KMS-11 (cell line): ENCODE measurements around the gene PHACTR3.

ENCODE experiments used
- H2AFZ ChIP-seq: fragments of 200-600 bp; sonication (generic); 2 replicates; pipeline ENCODE4 v1.6.1; 2016; ENCODE audit warnings: antibody characterized with exemption, mixed run types, low read depth
- H3K27ac ChIP-seq: fragments of 200-600 bp; sonication (generic); 2 replicates; pipeline ENCODE4 v1.6.1; 2016; ENCODE audit warnings: mild to moderate bottlenecking, mixed run types
- H3K27me3 ChIP-seq: fragments of 200-600 bp; sonication (generic); 2 replicates; pipeline ENCODE4 v1.6.1; 2017; ENCODE audit warnings: mild to moderate bottlenecking, low read depth, mixed run types, moderate library complexity; ENCODE audit not compliant: insufficient read depth
- H3K36me3 ChIP-seq: fragments of 200-600 bp; sonication (generic); 2 replicates; pipeline ENCODE4 v1.6.1; 2017; ENCODE audit warnings: mild to moderate bottlenecking, mixed run types; ENCODE audit not compliant: insufficient read depth
- H3K4me1 ChIP-seq: fragments of 200-600 bp; sonication (generic); 2 replicates; pipeline ENCODE4 v1.6.1; 2016; ENCODE audit warnings: mild to moderate bottlenecking, low read depth, mixed run types; ENCODE audit not compliant: poor library complexity, severe bottlenecking
- H3K4me2 ChIP-seq: fragments of 200-600 bp; sonication (generic); 2 replicates; pipeline ENCODE4 v1.7.0; 2016; ENCODE audit warnings: mild to moderate bottlenecking, mixed run types
- H3K4me3 ChIP-seq: fragments of 200-600 bp; sonication (generic); IDR thresholded peaks from 2 replicates; pipeline ENCODE4 v1.6.1; 2017; ENCODE audit warnings: low read depth, low read length, mixed read lengths; ENCODE audit not compliant: insufficient read depth
- H3K79me2 ChIP-seq: fragments of 200-600 bp; sonication (generic); 2 replicates; pipeline ENCODE4 v1.6.1; 2016; ENCODE audit warnings: low read depth, mixed run types; ENCODE audit not compliant: insufficient read depth
- H3K9ac ChIP-seq: fragments of 200-600 bp; sonication (generic); 2 replicates; pipeline ENCODE4 v1.6.1; 2016; ENCODE audit warnings: mild to moderate bottlenecking, mixed run types
- H4K20me1 ChIP-seq: fragments of 200-600 bp; sonication (generic); 2 replicates; pipeline ENCODE4 v1.6.1; 2016; ENCODE audit warnings: mild to moderate bottlenecking, mixed run types; ENCODE audit not compliant: insufficient read depth
- CTCF ChIP-seq: fragments of 200-600 bp; sonication (generic); conservative IDR thresholded peaks from 2 replicates; pipeline ENCODE4 v1.6.1; 2017; ENCODE audit warnings: low read depth, mild to moderate bottlenecking, antibody characterized with exemption, low read length, moderate library complexity, mixed read lengths

Gene PHACTR3

GRCh38 chr20:59805786-59806577, 201.6 kb downstream of the PHACTR3 start:
- H3K79me2 ChIP-seq: no peaks in the 10 kb centered on the region
- H3K4me3 ChIP-seq: no peak overlapping the region
- no peaks in the 10 kb centered on the region for H3K27me3 ChIP-seq

GRCh38 chr20:59806578-59806975, 202.2 kb downstream of the PHACTR3 start:
- H3K36me3 ChIP-seq: no peaks in the 10 kb centered on the region

More at GRCh38 chr20:59805786-59806577, 201.6 kb downstream of the PHACTR3 start:
- Histone ChIP-seq H3K9ac (no peak overlapping the region), H3K4me1 (no peaks in the 10 kb centered on the region), H2AFZ (no peak overlapping the region), H3K4me2 (no peak overlapping the region), H3K36me3 (no peaks in the 10 kb centered on the region), H4K20me1 (no peaks in the 10 kb centered on the region), H3K27ac (no peak overlapping the region)
- no peak for TF ChIP-seq CTCF

GRCh38 chr20:59807909-59808728, 203.8 kb downstream of the PHACTR3 start:
- no peaks in the 10 kb centered on the region for H3K36me3 ChIP-seq
- H2AFZ ChIP-seq: no peak overlapping the region
- H3K4me3 ChIP-seq: no peak overlapping the region
- H3K4me1 ChIP-seq: no peaks in the 10 kb centered on the region
- H3K4me2 ChIP-seq: no peak overlapping the region
- no peak overlapping the region for H3K9ac ChIP-seq
- no peaks in the 10 kb centered on the region for H4K20me1 ChIP-seq
- no peak overlapping the region for H3K27ac ChIP-seq
- H3K79me2 ChIP-seq: no peaks in the 10 kb centered on the region
- no peak for TF ChIP-seq CTCF
- no peaks in the 10 kb centered on the region for H3K27me3 ChIP-seq

More at GRCh38 chr20:59806578-59806975, 202.2 kb downstream of the PHACTR3 start:
- Histone ChIP-seq H3K4me1 (no peaks in the 10 kb centered on the region), H3K9ac (no peak overlapping the region), H3K4me3 (no peak overlapping the region), H3K27ac (no peak overlapping the region), H3K4me2 (no peak overlapping the region), H3K27me3 (no peaks in the 10 kb centered on the region), H4K20me1 (no peaks in the 10 kb centered on the region), H3K79me2 (no peaks in the 10 kb centered on the region), H2AFZ (no peak overlapping the region)
- no peak for TF ChIP-seq CTCF

- Histone ChIP-seq H3K27ac (no peak overlapping the region), H2AFZ (no peak overlapping the region), H3K36me3 (no peaks in the 10 kb centered on the region), H3K4me3 (no peak overlapping the region), H3K4me2 (no peak overlapping the region), H3K9ac (no peak overlapping the region), H3K27me3 (no peaks in the 10 kb centered on the region), H3K79me2 (no peaks in the 10 kb centered on the region), H3K4me1 (no peaks in the 10 kb centered on the region), H4K20me1 (no peaks in the 10 kb centered on the region)
- TF ChIP-seq CTCF: no peak
Measured at GRCh38 chr20:59808729-59809381, 204.5 kb downstream of the PHACTR3 start.
